KOPT-K1 (cell line): Measurements from ENCODE around the gene HOXA10.

Experiments used
- H3K27ac ChIP-seq: fragments of 200-600 bp; sonication (generic); 2 replicates; pipeline ENCODE4 v1.5.1; 2016; ENCODE audit warnings: antibody characterized with exemption, mild to moderate bottlenecking, low read depth, low read length; ENCODE audit not compliant: poor library complexity, severe bottlenecking
- H3K36me3 ChIP-seq: fragments of 200-600 bp; sonication (generic); 2 replicates; pipeline ENCODE4 v1.5.1; 2017; ENCODE audit warnings: antibody characterized with exemption, mild to moderate bottlenecking, low read length, moderate library complexity; ENCODE audit not compliant: insufficient read depth
- H3K9me3 ChIP-seq: fragments of 200-600 bp; sonication (generic); 2 replicates; pipeline ENCODE4 v1.5.1; 2017; ENCODE audit warnings: antibody characterized with exemption, low read length, mild to moderate bottlenecking; ENCODE audit not compliant: insufficient read depth, poor library complexity, severe bottlenecking

HOXA10 gene

DNA sequence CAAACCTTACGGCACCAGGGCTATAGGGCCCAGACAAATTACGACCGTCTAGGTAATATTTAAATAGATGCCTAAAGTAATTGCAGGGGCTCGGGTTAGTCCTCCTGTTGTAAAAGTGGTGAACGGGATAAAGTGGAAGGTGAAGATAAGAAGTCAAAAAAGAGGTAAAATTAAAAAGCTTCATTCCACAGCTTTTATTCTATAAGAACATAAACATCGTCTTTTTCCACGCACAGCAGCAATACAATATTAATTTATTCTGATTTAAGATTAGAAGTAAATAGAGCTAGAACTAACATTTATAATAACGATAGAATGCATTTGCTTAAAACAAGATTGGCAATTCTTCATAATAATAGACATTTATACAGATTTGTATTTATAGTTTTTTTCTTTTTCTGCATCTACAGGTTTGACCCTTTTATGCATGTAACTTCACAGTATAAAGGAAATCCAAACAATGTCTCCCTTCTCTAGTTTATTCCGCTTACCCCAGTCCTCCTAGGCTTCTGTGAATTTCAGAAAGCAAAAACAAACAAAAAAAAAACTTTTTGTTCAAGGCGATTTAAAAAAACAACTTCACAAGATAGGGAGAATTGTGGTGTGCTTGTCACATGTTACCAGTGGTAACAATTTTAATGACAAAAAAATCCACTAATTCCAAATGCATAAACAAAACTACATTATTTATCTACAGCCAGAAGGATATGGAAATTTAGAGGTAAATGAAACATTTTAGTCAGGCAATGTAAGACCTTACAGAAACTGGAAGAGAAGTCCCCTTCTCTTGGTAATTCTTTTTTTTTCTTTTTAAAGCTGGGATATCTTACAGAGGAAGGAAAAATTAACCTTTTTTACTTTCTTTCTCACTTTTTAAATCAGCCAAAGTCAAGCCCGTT lies 3.4 kb downstream of the HOXA10 start:
- Histone ChIP-seq H3K36me3 (no peaks in the 10 kb centered on the region), H3K27ac (no peak overlapping the region), H3K9me3 (peaks cover 8% of the 10 kb centered on the region)

DNA sequence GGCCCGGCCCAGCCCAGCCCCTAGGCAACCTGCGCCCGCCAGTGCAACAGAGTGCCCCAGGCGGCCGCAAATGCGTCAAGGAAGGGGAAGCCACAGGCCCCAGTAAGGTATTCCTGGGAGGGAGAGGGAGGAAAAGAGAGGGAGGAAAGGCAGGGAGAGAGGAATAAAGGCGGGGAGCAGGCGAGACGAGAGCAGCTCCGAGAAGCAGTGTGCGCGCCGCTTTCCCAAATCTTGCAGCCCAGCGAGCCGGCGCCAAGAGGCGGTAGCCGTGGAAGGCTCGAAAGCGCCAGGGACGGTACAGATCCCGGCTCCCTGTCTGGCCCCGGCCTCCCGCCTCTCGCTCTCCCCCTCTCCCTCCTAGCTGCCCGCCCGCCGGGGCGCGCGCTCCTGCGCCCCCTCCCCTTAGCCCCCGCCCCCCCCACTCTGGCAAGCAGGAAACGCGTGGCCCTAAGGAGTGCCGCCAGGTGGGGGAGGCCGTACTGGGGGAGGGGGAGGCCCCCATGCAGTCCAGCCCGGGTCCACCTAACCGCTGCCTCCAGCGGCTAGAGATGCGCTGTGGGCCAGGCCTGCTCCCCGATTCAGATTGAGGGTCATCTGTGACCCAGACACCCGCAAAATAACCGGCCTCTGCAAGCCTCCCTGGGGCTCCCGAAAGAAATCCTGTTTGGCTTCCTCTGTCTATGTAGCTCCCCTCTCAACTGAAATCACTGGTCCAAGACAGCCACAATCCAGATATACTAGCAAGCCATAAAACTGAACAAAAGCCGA lies 4.3 kb downstream of the HOXA10 start:
- Histone ChIP-seq H3K36me3 (no peaks in the 10 kb centered on the region), H3K9me3 (peaks cover 8% of the 10 kb centered on the region), H3K27ac (no peak overlapping the region)

- no peaks in the 10 kb centered on the region for H3K36me3 ChIP-seq
- H3K27ac ChIP-seq: no peak overlapping the region
- H3K9me3 ChIP-seq: no peaks in the 10 kb centered on the region
Measured at GRCh38 chr7:27168265-27168947, 5.7 kb downstream of the HOXA10 start.

DNA sequence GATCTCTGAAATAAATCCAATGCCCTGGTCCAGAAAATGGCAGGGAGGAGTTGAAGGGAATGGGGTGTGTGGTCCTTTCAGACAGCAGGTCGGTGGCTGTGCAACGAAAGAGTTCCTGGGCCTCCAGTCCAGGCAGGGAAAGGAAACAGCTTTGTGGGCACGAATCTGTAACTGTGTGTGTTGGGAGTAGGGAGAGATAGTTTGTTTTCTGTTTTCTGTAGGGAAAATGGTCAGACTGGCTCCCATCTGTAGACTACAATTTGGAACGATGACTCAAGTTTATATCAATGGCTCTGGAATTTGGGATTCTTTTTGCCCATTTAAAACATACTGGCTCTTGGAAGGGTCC lies 6.2 kb downstream of the HOXA10 start:
- Histone ChIP-seq H3K9me3 (no peaks in the 10 kb centered on the region), H3K27ac (no peak overlapping the region), H3K36me3 (no peaks in the 10 kb centered on the region)

DNA sequence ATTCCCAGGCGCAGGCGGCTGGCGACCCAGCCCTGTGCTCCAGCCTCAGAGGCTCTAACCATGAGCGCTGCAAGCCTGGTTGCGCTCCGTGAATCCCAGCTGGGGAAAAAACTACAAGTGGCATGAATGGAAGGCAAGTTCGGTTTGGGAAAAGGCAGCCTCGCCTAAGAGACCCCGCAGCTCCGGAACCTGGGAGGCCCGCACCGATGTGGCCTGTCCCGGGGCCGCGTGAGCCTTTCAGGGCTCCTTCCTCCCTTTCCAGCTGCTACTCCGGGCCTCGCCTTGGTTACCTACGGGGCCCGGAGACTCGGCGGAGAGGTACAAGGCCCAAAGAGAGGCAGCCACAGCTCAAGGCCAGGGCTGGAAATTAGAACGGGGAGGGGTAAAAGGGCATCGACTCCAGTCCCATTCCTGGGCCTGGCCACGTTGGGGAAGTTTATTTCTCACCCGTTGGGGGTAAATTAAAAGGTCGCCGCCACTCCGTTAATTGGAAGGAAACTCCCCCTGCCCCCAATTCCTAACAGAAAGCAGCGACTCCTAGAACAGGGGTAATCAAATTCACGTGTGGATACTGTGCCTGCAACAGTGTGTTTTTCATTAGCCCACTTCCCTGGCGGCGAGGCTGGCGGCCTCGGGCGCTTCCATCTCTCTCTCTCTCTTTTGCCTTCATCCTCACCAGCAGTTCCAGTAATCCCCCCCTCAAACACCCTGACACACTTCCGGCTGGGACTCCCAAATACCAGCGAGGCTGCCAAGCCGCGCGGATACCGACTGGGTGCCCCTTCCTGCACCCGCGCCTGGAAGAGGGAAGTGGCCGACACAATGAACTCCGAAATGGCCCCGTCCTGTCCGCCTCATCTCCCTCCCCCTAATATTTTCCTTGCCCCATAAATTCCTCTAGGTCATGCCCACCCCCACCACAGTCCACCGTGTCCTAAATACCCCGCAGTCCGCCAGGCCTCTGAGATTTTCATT lies 7.3 kb downstream of the HOXA10 start:
- Histone ChIP-seq H3K27ac (no peak overlapping the region), H3K36me3 (no peaks in the 10 kb centered on the region), H3K9me3 (no peaks in the 10 kb centered on the region)

DNA sequence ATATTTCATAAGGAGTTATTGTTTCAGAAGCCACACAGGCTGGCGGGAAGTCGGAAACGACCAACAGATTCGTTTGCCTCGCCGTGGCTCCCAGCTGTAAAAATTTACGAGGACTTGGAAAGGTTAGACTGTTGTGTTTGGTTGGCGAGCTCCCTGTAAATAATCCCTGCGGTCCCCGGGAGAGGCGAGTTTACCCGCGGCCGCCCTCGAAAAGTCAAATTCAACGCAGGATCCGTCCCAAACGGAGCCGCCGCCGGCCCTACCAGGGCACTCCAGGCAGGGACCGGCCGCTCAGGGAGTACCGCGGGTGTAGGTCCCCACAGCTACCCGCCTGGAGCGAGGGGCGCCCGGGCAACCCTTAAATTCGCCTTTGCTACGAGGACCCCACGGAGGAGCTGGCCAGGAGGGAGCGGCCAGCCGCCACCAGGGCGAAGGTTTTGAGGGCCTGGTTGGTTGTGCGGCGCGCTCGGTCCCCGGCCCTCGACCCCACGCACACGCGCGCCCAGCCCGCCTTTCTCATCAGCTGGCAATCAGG lies 8.1 kb downstream of the HOXA10 start:
- Histone ChIP-seq H3K27ac (no peak overlapping the region), H3K36me3 (no peaks in the 10 kb centered on the region), H3K9me3 (no peaks in the 10 kb centered on the region)

DNA sequence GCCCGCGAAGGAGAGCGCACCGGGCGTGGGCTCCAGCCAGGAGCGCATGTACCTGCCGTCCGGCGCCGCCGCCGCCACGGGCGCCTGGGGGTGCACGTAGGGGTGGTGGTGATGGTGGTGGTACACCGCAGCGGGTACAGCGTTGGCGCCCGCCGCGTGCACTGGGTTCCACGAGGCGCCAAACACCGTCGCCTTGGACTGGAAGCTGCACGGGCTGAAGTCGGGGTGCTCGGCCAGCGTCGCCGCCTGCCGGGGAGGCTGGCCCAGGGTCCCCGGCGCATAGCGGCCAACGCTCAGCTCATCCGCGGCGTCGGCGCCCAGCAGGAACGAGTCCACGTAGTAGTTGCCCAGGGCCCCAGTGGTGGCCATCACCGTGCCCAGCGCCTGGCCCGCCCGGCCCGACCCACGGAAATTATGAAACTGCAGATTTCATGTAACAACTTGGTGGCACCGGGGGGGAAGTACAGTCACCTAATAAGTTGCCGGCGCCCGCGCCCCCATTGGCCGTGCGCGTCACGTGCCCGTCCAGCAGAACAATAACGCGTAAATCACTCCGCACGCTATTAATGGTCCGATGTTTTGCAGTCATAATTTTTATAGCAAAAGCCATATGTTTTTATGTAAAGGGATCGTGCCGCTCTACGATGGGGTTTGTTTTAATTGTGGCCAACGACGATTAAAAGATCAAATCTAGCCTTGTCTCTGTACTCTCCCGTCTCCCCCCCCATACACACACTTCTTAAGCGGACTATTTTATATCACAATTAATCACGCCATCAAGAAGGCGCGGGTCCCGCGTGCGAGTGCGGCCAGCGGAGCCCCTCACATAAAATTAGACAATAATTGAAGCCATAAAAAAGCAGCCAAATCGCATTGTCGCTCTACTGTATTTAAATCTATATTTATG lies 8.8 kb downstream of the HOXA10 start, which contains the start of gene HOXA9:
TSS of gene HOXA9 (minus strand) at position 449 of the 907 bp plus-strand sequence. CDS start at position 369, 80 bp downstream.
- no peak within 1 kb of the TSS for H3K27ac ChIP-seq
- no peaks in the 10 kb centered on the region for H3K9me3 ChIP-seq
- H3K36me3 ChIP-seq: no peaks in the 10 kb centered on the region

GRCh38 chr7:27164367-27165088 lies 9.6 kb downstream of the HOXA10 start:
- no peaks in the 10 kb centered on the region for H3K9me3 ChIP-seq
- no peak overlapping the region for H3K27ac ChIP-seq
- no peaks in the 10 kb centered on the region for H3K36me3 ChIP-seq

DNA sequence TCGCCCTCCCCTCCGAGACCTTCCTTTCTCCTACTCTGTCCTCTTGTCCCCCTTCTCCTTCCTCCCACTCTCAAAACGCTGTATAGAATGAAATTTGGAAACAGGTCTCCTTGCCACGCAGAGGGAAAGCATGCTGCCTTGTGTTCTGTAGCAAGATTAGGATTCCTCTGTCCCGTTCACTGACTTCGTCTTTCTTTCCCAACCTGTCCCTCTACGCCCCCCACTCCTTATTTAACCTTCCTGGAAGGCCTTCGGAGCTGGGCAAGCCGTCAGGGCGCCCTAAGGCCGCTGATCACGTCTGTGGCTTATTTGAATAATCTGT lies 10.1 kb downstream of the HOXA10 start:
- Histone ChIP-seq H3K36me3 (no peaks in the 10 kb centered on the region), H3K27ac (no peak overlapping the region), H3K9me3 (no peaks in the 10 kb centered on the region)

GRCh38 chr7:27163288-27164044 lies 10.7 kb downstream of the HOXA10 start:
- Histone ChIP-seq H3K9me3 (peaks cover 2% of the 10 kb centered on the region), H3K27ac (no peak overlapping the region), H3K36me3 (no peaks in the 10 kb centered on the region)

GRCh38 chr7:27162561-27163287 lies 11.4 kb downstream of the HOXA10 start:
- H3K27ac ChIP-seq: no peak overlapping the region
- no peaks in the 10 kb centered on the region for H3K36me3 ChIP-seq
- peaks cover 9% of the 10 kb centered on the region for H3K9me3 ChIP-seq
